Measurements from ENCODE around the gene ALDH3B1. TPM values are rescaled to one million over a fixed set of nuclear protein-coding genes. Genes with fewer than 3 reads are reported as not detected.

Gene ALDH3B1
- total and polyA plus RNA-seq, 4 donors, result 1.6 to 7.1 (median 3.4) TPM

DNA sequence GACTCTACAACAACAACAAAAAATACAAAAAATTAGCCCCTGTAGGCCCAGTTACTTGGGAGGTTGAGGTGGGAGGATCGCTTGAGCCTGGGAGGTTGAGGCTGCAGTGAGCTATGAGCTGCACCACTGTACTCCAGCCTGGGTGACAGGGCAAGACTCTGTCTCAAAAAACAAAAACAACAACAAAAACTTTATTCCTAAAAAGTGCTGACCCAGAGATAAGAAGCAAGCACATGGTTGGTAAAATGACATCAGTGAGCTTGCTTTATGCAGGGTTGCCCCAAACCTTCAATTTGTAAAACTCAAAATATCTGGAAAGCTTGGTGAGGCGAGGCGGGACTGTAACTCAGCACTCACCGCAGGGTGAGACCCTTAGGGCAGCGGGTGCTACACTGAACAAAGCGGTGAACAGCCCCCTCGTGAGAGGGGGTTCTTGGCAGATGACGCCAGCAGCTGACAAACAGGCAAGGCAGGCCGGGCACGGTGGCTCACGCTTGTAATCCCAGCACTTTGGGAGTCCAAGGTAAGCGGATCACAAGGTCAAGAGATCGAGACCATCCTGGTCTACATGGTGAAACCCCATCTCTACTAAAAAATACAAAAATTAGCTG is 25.2 kb downstream of the ALDH3B1 start:
- H3K4me3 ChIP-seq (ENCODE audit: low read depth in 1 of 3, low read length in 3 of 3), result no peak overlapping the region
- H3K36me3 ChIP-seq (ENCODE audit: control insufficient read depth in 4 of 4, insufficient read depth in 3 of 4, low read depth in 1 of 4, low read length in 3 of 4), result no peaks in the 10 kb centered on the region
- peak overlapping the region in 1 of 2 donors; percentile 98 for H3K27ac ChIP-seq (ENCODE audit: low read depth in 1 of 2, low read length in 2 of 2)
- H3K9ac ChIP-seq (ENCODE audit: low read depth in 1 of 2, low read length in 2 of 2), result no peak overlapping the region
- no peaks in the 10 kb centered on the region for H3K9me3 ChIP-seq (ENCODE audit: control insufficient read depth in 4 of 4, low read length in 3 of 4)
- TF ChIP-seq HNF4A (conservative IDR thresholded peaks at IDR 0.05) (no peak), FOXA2 (IDR thresholded peaks at IDR 0.05) (no peak), RAD21 (IDR thresholded peaks at IDR 0.05) (no peak), FOXA1 (IDR thresholded peaks at IDR 0.05) (no peak), YY1 (IDR thresholded peaks at IDR 0.05) (no peak), RXRA (IDR thresholded peaks at IDR 0.05) (no peak), HNF4G (IDR thresholded peaks at IDR 0.05) (no peak), TAF1 (conservative IDR thresholded peaks at IDR 0.05) (no peak), JUND (IDR thresholded peaks at IDR 0.05) (no peak), SP1 (IDR thresholded peaks at IDR 0.05) (no peak), EGR1 (IDR thresholded peaks at IDR 0.05; ENCODE audit: low read depth in 2 of 2) (no peak), NR2F2 (IDR thresholded peaks at IDR 0.05) (no peak)
- TF ChIP-seq, protein P1, sequence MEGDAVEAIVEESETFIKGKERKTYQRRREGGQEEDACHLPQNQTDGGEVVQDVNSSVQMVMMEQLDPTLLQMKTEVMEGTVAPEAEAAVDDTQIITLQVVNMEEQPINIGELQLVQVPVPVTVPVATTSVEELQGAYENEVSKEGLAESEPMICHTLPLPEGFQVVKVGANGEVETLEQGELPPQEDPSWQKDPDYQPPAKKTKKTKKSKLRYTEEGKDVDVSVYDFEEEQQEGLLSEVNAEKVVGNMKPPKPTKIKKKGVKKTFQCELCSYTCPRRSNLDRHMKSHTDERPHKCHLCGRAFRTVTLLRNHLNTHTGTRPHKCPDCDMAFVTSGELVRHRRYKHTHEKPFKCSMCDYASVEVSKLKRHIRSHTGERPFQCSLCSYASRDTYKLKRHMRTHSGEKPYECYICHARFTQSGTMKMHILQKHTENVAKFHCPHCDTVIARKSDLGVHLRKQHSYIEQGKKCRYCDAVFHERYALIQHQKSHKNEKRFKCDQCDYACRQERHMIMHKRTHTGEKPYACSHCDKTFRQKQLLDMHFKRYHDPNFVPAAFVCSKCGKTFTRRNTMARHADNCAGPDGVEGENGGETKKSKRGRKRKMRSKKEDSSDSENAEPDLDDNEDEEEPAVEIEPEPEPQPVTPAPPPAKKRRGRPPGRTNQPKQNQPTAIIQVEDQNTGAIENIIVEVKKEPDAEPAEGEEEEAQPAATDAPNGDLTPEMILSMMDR (IDR thresholded peaks at IDR 0.05; ENCODE audit: low read depth, low read length, missing input control), result no peak
- TF ChIP-seq, protein P2, sequence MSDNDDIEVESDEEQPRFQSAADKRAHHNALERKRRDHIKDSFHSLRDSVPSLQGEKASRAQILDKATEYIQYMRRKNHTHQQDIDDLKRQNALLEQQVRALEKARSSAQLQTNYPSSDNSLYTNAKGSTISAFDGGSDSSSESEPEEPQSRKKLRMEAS (IDR thresholded peaks at IDR 0.05), result no peak
- TF ChIP-seq, protein P3, sequence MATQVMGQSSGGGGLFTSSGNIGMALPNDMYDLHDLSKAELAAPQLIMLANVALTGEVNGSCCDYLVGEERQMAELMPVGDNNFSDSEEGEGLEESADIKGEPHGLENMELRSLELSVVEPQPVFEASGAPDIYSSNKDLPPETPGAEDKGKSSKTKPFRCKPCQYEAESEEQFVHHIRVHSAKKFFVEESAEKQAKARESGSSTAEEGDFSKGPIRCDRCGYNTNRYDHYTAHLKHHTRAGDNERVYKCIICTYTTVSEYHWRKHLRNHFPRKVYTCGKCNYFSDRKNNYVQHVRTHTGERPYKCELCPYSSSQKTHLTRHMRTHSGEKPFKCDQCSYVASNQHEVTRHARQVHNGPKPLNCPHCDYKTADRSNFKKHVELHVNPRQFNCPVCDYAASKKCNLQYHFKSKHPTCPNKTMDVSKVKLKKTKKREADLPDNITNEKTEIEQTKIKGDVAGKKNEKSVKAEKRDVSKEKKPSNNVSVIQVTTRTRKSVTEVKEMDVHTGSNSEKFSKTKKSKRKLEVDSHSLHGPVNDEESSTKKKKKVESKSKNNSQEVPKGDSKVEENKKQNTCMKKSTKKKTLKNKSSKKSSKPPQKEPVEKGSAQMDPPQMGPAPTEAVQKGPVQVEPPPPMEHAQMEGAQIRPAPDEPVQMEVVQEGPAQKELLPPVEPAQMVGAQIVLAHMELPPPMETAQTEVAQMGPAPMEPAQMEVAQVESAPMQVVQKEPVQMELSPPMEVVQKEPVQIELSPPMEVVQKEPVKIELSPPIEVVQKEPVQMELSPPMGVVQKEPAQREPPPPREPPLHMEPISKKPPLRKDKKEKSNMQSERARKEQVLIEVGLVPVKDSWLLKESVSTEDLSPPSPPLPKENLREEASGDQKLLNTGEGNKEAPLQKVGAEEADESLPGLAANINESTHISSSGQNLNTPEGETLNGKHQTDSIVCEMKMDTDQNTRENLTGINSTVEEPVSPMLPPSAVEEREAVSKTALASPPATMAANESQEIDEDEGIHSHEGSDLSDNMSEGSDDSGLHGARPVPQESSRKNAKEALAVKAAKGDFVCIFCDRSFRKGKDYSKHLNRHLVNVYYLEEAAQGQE (IDR thresholded peaks at IDR 0.05), result no peak
- TF ChIP-seq, protein P4, sequence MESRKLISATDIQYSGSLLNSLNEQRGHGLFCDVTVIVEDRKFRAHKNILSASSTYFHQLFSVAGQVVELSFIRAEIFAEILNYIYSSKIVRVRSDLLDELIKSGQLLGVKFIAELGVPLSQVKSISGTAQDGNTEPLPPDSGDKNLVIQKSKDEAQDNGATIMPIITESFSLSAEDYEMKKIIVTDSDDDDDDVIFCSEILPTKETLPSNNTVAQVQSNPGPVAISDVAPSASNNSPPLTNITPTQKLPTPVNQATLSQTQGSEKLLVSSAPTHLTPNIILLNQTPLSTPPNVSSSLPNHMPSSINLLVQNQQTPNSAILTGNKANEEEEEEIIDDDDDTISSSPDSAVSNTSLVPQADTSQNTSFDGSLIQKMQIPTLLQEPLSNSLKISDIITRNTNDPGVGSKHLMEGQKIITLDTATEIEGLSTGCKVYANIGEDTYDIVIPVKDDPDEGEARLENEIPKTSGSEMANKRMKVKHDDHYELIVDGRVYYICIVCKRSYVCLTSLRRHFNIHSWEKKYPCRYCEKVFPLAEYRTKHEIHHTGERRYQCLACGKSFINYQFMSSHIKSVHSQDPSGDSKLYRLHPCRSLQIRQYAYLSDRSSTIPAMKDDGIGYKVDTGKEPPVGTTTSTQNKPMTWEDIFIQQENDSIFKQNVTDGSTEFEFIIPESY (IDR thresholded peaks at IDR 0.05), result no peak
- H3K4me1 ChIP-seq (ENCODE audit: control insufficient read depth in 4 of 4, insufficient read depth in 4 of 4, low read length in 3 of 4), result peaks cover 29 to 77% (median 55%) of the 10 kb centered on the region in 4 donors
- WGBS, result 93% methylated on average over 13 of the region's 13 CpGs
- no peak for DNase-seq (ENCODE audit: low spot score)
- no peaks in the 10 kb centered on the region for H3K27me3 ChIP-seq (ENCODE audit: control insufficient read depth in 4 of 4, insufficient read depth in 4 of 4, low read length in 3 of 4)
